Hippocampal formation (tissue), 2 donors: ENCODE data around the gene HOXC11.

ENCODE experiments used
- DNase-seq, 2 donors: peaks; one replicate each; lab custom pipeline; 2025; lab: John Stamatoyannopoulos, UW

HOXC11 gene

GRCh38 chr12:53985994-53986685, 13.2 kb downstream of the HOXC11 start:
- no peak for DNase-seq

- no peak for DNase-seq
Observed at GRCh38 chr12:53986686-53987483, 14.0 kb downstream of the HOXC11 start.

- no peak for DNase-seq
Observed at GRCh38 chr12:53987787-53988230, 14.9 kb downstream of the HOXC11 start.

- DNase-seq = no peak
Observed at GRCh38 chr12:53988541-53989226, 15.8 kb downstream of the HOXC11 start.

GRCh38 chr12:53989227-53990113, 16.5 kb downstream of the HOXC11 start:
- DNase-seq = peak in 1 of 2 donors; percentile 3

GRCh38 chr12:53990311-53991076, 17.6 kb downstream of the HOXC11 start:
- no peak for DNase-seq

- DNase-seq = no peak
Observed at GRCh38 chr12:53991077-53991460, 18.1 kb downstream of the HOXC11 start.

GRCh38 chr12:53992377-53992889, 19.5 kb downstream of the HOXC11 start:
- no peak for DNase-seq

GRCh38 chr12:53993162-53994008, 20.5 kb downstream of the HOXC11 start:
- DNase-seq = no peak

- no peak for DNase-seq
Observed at GRCh38 chr12:53994009-53994263, 21.0 kb downstream of the HOXC11 start.

GRCh38 chr12:53994264-53995001, 21.5 kb downstream of the HOXC11 start:
- no peak for DNase-seq

GRCh38 chr12:53995002-53995377, 22.1 kb downstream of the HOXC11 start:
- no peak for DNase-seq

- no peak for DNase-seq
Observed at GRCh38 chr12:53995378-53996239, 22.7 kb downstream of the HOXC11 start.

GRCh38 chr12:53996240-53997203, 23.6 kb downstream of the HOXC11 start:
- no peak for DNase-seq

GRCh38 chr12:53997204-53998109, 24.5 kb downstream of the HOXC11 start:
- DNase-seq = no peak
